T-helper 2 cell treated with Interferon-gamma antibody and Interleukin-4, amounts not matched to agents 100 ng/mL and 5 ng/mL, for 36 hours (primary cell): Measurements from ENCODE around the gene ELF5. TPM values are rescaled to one million over a fixed set of nuclear protein-coding genes. Genes with fewer than 3 reads are reported as not detected.

Experiments used
- intact Hi-C: fragments of 100-400 bp; cut with micrococcal nuclease; formaldehyde crosslinking; loops from one replicate; pipeline ENCODE4 v1.15.1; 2023
- total RNA-seq: library from RNA; stranded (reverse); gene quantifications from 2 replicates; pipeline ENCODE4 v1.2.3, GENCODE V29; 2022

ELF5 gene
- total RNA-seq, 1 donor from 2014 or later: not detected

DNA sequence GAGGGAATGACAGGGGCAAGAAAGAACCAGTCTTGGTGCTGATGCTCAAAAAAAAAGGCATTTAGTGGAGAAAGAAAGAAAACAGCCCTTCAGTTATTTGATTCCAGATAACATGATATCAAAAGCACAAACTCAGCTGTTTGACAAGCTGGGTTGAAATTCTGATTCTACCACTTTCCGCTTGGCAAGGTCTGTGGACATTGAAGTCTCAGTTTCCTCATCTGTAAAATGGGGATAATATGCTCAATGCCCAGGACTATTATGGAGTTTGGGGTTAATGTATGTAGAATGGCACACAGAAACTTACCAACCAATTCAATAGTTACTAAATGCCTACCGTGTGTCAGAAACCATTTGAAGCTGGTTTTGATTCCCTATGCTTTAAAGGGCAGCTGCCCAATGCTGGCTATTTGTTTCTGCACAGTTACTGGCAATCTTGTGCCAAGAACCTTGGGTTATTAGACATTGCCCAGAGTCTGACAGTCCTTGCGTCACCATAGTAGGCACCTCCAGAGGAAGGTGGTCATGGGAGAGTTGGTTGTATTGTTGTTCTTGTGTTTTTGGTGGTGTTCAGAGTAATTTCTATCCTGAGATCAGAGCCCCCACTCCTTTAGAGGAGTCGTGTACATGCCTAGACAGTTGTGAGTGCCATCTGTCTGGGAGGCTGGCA is 19.5 kb downstream of the ELF5 start:
- intact Hi-C loops: loop anchor here (2.0 to 10.0 kb wide), 4 partner anchors 129 to 685 kb away; no protein-coding TSS in a partner anchor

GRCh38 chr11:34493468-34493867 is 20.1 kb downstream of the ELF5 start:
- intact Hi-C loops: loop anchor here (2.0 to 10.0 kb wide), 4 partner anchors 129 to 685 kb away; no protein-coding TSS in a partner anchor

GRCh38 chr11:34492806-34493414 is 20.7 kb downstream of the ELF5 start:
- intact Hi-C loops: loop anchor here (2.0 to 10.0 kb wide), 4 partner anchors 128 to 684 kb away; no protein-coding TSS in a partner anchor

DNA sequence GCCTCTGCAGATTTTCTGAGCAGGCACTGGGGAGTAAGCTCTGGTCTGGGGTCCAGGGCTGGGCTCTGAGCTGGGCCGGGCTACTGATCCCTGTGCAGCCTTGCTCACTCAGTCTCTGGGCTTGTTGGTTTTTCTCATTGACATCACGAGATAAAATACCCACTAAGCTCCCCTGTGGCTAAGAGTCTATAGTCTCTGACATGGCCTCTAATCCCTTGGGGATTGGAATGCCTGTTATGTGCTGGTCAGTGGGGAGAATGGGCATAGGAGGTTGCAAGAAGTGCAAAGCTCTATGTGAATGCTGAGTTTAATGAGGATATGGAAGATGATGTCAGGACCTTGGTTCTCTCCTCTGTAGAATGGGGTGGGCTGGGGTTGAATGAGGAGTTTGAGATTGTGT is 23.3 kb downstream of the ELF5 start:
- intact Hi-C loops: loop anchor here (10.0 kb wide), 3 partner anchors 126 to 636 kb away; no protein-coding TSS in a partner anchor

DNA sequence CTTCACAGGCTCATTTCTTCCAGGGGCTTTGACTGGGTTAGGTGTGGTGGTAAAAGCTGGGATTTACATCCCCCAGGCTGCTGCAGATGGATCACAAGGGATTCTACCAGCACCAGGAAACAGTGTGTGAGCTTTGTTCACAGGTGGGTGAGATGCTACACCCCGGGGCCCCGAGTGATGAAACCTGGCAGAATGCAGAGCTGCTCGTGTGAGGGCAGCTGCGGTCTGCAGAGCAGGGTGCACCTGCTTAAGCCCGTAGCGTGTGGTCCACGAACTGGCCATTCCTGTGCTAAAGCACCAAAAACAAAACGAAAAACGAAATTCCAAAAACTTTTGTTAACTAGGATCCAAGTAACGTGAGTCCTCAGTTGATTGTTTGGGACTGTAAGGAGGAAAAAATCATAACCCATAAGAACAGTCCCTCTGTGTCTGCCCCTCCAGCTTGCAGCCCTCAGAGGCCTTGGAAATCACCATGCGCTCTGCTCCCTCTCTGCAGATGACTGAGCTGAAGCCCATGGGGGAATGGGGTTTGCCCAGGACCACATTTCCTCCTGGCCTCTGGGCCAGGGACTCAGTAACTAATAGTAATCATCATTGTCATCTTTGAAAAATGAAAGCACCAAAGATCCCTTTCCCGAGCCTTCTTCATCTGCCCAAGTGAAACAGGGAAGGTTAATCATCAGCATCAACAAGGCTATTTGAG is 24.6 kb downstream of the ELF5 start:
- intact Hi-C loops: no loop called here

DNA sequence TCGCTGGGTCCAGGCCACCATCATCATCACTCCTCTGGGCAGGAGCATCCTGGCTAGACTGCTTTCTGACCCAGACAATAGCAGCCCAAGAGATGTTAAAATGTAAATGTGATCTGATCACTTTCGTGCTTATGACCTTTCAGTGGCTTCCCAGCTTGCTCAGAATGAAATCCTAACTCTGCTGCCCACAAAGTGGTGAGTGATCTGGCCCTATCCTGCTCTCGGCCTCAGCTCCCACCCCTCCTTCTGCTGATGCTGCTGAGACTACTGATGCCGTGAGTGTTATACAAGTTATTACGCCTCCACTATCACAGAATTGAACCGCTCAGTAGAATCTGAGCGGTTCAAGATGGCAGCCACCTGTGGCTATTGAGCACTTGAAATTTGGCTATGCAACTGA is 26.2 kb downstream of the ELF5 start:
- intact Hi-C loops: no loop called here

- intact Hi-C loops: no loop called here
Observed at GRCh38 chr11:34483106-34483874, 30.3 kb downstream of the ELF5 start.

DNA sequence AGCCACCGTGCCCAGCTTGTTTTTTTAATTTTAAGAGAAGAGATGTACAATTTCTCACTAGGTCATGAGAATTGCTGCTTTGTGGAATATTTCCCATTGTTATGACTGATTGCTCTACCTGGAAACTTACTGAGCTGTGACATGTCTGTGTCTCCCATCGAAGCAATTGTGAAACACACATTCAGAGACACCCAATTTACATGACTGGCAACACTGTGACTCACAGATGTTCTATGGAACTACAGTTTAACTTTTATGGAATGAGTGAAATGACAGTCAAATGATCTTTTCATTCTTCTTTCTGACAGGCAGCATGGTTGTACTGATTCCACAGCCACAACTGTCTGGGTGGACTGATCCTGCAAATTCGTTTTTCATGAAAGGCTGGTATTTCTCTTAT is 32.3 kb downstream of the ELF5 start:
- intact Hi-C loops: no loop called here

DNA sequence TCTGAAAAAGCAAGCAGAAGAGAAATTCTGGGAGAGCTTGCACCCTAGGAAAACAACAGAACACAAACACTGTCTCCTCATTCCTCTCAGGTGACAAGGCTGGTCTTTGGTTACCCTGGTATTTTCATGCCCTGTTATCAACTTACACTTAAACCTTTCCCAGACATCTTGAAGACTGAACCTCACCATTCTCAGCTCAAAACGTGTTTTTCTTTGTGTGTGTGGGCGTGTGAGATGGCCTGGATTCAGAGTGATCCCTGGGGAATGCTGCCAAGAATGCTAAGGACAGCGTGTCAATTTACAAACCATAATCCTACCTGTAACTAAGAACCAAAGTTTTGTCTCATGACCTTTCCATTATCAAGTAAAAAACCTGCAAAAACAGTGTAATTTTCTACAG is 33.3 kb downstream of the ELF5 start:
- intact Hi-C loops: no loop called here

DNA sequence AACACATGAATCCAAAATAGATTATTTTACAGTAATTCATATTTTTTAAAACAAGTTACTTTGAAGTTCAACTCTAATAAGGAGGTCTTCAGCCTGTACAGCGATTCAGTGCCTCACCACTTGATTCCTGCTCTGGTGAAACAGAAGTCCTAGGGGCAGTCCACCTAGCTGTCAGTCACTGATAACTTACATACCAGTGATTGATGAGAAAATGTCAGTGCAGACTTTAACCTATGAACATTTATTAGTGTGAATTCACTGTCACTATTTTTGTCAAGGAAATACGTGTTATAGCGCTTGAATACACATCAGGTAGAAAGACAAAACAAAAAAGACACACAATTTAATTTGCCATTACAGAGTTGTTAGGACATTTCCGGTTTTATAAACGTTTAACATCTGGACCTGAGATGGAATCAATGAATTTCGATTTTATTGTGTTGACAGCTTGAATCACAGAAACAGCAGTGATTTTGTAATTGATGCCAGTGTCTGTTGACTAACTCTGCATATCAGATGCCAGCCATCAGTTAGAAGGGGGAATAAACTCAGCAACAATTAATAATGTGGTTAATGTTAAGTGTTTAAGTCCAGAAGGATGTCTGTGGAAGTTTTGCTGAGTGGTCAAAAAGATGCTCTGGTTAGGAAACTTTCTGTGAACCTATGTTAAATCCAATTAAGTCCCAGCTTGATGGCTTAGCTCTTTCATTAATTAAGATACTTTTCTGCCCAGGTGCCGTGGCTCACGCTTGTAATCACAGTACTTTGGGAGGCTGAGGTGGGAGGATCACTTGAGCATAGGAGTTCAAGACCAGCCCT is 34.5 kb downstream of the ELF5 start:
- intact Hi-C loops: no loop called here

GRCh38 chr11:34476849-34477248 is 36.7 kb downstream of the ELF5 start:
- intact Hi-C loops: no loop called here

- intact Hi-C loops: no loop called here
Observed at GRCh38 chr11:34475656-34476055, 37.9 kb downstream of the ELF5 start.

- intact Hi-C loops: no loop called here
Observed at GRCh38 chr11:34473603-34474169, 39.9 kb downstream of the ELF5 start.

GRCh38 chr11:34468209-34468841 is 45.3 kb downstream of the ELF5 start:
- intact Hi-C loops: loop anchor here (1.0 kb wide), 1 partner anchor 102 kb away; no protein-coding TSS in a partner anchor

DNA sequence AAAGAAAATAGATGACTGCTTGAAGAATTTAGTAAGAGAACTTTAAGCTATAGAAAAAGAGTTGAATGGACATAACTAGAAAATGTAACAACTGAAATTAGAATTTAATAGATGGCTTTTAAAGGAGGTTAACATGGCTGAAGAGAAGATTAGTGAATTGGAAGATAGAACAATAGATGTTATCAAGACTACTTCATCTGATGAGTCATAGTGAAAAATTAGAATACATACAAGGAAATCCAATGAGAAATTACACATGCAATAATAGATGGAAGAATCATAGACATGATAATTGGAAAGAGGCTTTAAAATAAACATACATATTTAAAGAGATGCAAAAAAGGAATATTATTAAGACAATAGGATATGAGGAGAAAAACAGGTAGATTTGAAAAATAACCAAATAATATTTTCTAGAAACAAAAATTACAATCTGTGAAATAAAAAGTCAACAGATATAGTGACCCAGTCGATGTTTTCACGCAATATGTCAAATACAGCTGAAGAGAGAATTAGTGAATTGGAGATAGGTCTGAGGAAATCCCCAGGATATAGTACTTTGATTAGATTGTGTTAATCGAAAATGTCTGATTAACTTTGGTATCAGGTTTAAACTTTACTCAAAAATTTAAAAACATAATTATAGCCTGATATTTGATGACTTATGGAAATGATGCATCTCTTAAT is 46.6 kb downstream of the ELF5 start:
- intact Hi-C loops: no loop called here

GRCh38 chr11:34464591-34465051 is 49.0 kb downstream of the ELF5 start:
- intact Hi-C loops: no loop called here

DNA sequence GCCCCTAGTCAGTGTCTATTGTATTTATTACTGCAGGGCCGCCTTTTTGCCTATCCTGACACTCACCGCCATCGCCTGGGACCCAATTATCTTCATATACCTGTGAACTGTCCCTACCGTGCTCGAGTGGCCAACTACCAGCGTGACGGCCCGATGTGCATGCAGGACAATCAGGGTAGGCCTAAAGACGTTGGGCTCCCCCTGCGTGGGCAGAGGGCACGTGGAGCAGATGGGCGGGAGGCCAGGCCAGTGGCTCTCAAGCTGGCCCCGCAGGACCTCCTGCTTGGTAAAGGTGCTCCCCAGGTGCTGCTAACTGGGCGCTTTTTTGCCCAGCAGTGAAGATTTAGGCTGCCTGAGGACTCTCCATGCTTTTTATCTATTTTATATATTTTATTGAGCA is 52.4 kb downstream of the ELF5 start:
- intact Hi-C loops: no loop called here

DNA sequence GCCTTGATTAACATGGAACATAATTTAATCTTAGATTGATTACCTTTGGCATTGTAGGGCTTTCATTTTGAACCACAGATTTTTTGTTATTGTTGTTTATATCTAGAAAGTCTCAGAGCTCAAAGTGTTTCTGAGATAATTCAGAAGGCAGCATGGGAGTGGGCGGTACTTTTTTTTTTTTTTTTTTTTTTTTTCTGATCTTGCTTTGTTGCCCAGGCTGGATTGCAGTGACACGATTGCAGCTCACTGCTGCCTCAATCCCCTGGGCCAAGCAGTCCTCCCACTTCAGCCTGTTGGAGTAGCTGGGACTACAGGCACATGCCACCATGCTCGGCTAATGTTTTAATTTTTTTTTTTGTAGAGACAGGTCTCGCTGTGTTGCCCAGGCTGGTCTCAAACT is 53.3 kb downstream of the ELF5 start:
- intact Hi-C loops: no loop called here

- intact Hi-C loops: no loop called here
Observed at GRCh38 chr11:34459507-34460162, 54.0 kb downstream of the ELF5 start.
